A204.1 (cell line): ENCODE measurements around the gene MAPRE2.

ENCODE experiments used
- FAIRE-seq: peaks from 2 replicates; lab custom pipeline; 2012; peaks lifted over from hg19 to GRCh38; lab: Jason Lieb, UNC

The MAPRE2 gene

GRCh38 chr18:35062408-35062807 is 21.2 kb downstream of the MAPRE2 start:
- FAIRE-seq: no peak

- no peak for FAIRE-seq
Measured at GRCh38 chr18:35063875-35064690, 22.9 kb downstream of the MAPRE2 start.

GRCh38 chr18:35067454-35067853 is 26.2 kb downstream of the MAPRE2 start:
- FAIRE-seq: no peak

GRCh38 chr18:35071819-35072247 is 30.6 kb downstream of the MAPRE2 start:
- no peak for FAIRE-seq

GRCh38 chr18:35072616-35073015 is 31.4 kb downstream of the MAPRE2 start:
- FAIRE-seq: no peak

- no peak for FAIRE-seq
Measured at GRCh38 chr18:35073186-35074105, 32.2 kb downstream of the MAPRE2 start.

GRCh38 chr18:35074581-35074980 is 33.4 kb downstream of the MAPRE2 start:
- no peak for FAIRE-seq

- FAIRE-seq: no peak
Measured at GRCh38 chr18:35075132-35075531, 33.9 kb downstream of the MAPRE2 start.

- FAIRE-seq: no peak
Measured at GRCh38 chr18:35076135-35076924, 35.1 kb downstream of the MAPRE2 start.

GRCh38 chr18:35077937-35078336 is 36.7 kb downstream of the MAPRE2 start:
- FAIRE-seq: no peak

- no peak for FAIRE-seq
Measured at GRCh38 chr18:35080058-35080457, 38.8 kb downstream of the MAPRE2 start.

GRCh38 chr18:35083174-35083712 is 42.0 kb downstream of the MAPRE2 start:
- no peak for FAIRE-seq

- FAIRE-seq: no peak
Measured at GRCh38 chr18:35084494-35085449, 43.6 kb downstream of the MAPRE2 start.

GRCh38 chr18:35085450-35086380 is 44.5 kb downstream of the MAPRE2 start:
- no peak for FAIRE-seq

- FAIRE-seq: no peak
Measured at GRCh38 chr18:35086704-35087103, 45.5 kb downstream of the MAPRE2 start.

- FAIRE-seq: no peak
Measured at GRCh38 chr18:35087726-35088125, 46.5 kb downstream of the MAPRE2 start.

GRCh38 chr18:35088921-35089320 is 47.7 kb downstream of the MAPRE2 start:
- no peak for FAIRE-seq

- FAIRE-seq: no peak
Measured at GRCh38 chr18:35089382-35089781, 48.2 kb downstream of the MAPRE2 start.

GRCh38 chr18:35089891-35090550 is 48.8 kb downstream of the MAPRE2 start:
- FAIRE-seq: no peak
